NCI-H526 (cell line): ENCODE data around the gene SLC4A2.
A peak's percentile ranks its signal among the peaks of the same experiment; 100 is the strongest.

ENCODE experiments used
- DNase-seq, 2 experiments: peaks; one replicate each; lab custom pipeline; 2025; lab: John Stamatoyannopoulos, UW

The SLC4A2 gene

DNA sequence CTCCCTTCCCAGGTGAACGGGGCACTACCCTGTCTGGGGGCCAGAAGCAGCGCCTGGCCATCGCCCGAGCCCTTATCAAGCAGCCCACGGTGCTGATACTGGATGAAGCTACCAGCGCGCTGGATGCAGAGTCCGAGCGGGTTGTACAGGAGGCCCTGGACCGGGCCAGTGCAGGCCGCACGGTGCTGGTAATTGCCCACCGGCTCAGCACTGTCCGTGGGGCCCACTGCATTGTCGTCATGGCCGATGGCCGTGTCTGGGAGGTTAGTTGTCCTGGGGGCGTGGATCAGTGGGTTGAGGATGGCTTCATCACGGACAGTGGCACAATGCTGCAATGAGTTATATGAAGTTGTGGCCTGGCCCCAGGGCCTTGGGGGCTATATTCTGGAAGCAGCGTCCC lies 15.4 kb upstream of the SLC4A2 start:
- no peak for DNase-seq

DNA sequence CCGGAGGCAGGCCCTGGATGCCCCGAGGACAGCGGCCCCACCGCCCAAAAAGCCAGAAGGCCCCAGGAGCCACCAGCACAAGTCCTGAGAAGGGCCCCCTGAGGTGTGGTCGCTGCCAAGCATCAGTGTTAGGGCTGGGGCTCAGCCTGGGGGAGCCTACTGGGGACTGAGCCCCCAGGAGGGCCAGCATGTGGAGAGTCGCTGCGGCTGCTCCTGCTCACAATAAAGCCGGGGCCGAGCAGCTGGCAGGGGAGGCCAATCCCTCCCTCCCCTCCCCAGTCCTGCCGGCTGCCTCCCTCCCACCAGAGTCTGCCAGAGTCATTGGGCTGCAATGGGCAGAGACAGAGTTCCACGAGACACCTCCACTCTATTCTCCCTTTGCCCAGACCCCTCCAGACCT lies 14.1 kb upstream of the SLC4A2 start:
- no peak for DNase-seq

DNA sequence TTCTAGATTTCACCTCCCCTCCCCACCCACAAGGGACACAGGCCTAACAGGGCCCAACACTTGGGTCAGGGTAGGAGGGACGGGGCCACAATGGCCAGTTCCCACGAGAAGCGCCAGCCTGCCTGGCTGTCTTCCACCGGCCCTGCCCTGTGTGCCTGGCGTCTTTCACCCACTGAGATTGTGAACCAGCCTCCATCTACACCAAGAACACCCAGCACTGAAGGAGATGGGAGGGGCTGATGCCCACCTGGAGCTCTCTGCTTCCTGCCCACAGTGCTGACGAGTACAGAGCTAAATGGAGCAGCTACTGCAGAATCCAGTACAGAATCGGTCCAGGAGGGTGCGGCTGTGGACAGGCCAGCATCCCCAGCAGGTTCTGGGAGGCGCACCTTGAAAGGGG lies 13.4 kb upstream of the SLC4A2 start:
- no peak for DNase-seq

DNA sequence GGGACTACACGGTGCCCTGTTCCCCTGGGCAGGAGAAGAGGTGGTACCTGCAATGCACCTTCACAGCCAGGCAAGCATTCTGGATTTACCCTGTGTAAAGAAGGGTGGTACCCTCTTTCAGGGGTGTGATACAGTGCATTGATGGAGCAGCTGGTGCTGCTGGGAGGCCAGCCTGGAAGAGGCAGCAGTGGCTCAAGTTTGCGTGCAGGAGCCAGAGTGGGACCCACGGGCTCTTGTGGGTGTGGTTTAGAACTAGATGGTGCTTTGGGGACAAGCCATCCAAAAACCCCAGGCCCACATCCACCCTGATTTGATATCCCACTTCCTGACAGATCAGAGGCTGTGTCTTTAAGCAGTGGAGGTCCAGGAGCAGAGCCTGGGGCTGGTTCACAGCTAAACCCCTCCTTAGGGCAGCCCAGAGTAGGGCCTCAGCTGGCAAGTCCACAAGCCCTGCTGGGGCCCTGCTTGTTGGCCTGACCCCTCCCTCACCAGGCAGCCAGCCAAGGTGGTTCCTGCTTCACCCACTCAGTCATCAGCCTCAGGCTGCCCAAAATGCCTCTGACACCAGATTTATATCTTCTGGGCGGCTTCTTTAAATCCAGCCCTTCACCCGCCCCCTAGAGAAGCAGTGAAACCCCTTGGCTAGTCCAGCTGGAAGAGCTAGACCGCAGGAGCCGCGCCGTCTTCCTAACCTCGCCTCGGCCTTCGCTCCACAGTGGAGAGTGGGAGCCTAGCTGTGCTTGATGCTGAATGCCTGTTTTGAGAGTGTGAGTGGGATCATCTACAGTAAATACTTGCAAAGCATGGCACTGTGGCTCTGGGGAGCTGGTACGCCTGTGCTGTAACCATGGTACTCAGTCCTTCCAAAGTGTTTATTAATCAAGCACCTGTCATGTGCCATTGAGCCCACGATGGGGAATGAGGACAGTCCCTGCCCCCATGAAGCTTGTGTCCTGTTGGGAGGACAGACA lies 12.5 kb upstream of the SLC4A2 start:
- DNase-seq: no peak

DNA sequence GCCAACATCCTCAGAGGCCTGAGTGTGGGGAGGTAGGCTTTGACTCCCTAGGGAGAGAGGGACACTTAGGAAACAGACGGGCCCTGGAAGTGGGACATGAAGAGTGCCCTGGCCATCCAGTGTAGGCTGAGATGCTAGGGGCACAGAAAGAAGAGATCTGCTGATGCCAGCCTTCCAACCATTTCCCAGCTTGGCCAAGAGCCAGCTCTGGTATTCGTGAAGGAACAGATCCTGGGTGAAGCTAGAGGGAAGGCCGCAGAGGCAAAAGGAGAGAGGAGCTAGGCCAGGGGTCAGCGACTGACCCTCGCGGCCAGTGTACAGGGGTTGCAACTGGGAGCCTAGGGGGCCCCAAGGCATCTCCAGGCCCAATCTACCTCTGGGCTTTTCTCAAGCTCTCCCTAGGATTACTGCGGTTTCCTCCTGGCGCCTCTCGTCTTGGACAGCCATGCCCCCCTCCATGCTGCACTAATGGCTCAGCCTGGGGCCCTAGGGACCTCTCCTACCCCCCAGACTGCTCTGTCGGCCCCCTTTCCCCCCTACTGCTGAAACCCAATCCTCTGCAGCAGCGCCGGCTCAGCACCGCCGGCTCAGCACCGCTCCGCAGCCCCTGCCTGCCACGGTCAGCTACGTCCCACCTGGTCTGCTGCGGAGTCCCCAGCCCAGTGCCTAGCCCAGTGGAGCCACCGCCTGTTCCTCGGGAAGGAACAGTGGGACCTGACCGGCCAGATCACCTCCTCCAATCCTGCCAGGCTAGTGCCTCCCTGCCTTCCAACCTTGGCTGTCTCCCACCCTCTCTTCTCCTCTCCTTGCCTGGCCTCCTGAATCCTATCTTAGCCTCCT lies 11.2 kb upstream of the SLC4A2 start, which contains the start of gene ASIC3:
Gene ASIC3, plus strand, starts transcription at position 556 of the 840 bp plus-strand sequence. CDS start 355 bp downstream, outside the sequence.
- DNase-seq: no peak

DNA sequence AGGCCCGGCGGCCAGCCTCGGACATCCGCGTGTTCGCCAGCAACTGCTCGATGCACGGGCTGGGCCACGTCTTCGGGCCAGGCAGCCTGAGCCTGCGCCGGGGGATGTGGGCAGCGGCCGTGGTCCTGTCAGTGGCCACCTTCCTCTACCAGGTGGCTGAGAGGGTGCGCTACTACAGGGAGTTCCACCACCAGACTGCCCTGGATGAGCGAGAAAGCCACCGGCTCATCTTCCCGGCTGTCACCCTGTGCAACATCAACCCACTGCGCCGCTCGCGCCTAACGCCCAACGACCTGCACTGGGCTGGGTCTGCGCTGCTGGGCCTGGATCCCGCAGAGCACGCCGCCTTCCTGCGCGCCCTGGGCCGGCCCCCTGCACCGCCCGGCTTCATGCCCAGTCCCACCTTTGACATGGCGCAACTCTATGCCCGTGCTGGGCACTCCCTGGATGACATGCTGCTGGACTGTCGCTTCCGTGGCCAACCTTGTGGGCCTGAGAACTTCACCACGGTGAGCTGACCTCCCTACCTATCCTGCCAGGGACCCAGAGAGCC lies 10.4 kb upstream of the SLC4A2 start:
- DNase-seq: peak in 1 of 2 experiments; percentile 37

DNA sequence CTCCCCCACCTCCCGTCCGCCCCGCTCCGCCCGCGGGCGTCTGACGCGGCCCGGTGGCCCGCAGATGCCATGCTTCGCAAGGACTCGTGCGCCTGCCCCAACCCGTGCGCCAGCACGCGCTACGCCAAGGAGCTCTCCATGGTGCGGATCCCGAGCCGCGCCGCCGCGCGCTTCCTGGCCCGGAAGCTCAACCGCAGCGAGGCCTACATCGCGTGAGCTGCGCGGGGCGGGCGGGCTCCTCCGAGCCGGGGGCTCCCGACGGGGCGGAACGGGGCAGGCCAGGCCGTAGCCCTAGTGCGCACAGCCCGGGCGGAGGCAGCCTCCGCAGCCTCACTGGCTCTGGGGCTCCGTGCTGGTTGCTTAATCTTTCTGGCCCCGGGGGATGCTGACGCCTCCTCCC lies 8.3 kb upstream of the SLC4A2 start:
- DNase-seq: peak in 1 of 2 experiments; percentile 33

DNA sequence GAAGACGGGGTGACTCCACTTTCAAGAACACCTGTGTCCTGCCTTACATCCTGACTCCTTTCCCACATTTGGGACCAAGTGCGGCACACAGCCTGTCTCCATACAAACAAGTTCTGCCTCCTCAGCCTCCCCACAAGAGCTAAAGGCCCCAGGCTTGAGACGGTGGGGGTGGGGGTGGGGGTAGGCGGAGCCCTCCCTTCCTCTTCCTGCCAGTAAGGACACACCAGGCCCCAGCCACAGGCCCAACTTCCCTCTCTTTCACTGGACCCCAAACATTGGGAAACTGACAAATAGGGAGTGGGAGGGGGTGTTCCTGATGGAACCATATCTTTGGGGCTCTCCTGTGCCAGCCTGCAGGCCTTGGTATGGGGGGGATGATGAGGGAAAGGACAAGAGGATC lies 6.3 kb upstream of the SLC4A2 start:
- no peak for DNase-seq

DNA sequence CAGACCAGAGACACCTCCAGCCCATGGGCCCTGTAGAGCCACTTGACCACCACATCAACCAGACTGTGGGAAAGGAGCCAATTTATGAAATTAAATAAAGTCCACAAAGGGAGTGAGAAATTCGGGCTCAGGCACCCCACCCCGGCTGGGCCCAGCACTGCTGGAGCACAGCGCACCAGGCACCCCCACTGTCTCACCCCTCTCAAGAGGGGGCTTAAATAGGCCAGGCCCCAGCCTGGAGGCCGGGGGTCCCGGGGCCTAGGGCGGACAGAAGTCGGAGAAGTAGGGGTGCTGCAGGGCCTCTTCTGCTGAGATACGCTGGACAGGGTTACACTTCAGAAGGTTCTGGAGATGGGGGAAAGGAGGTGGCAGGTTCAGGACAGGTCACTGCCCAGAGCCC lies 5.6 kb upstream of the SLC4A2 start:
- no peak for DNase-seq

DNA sequence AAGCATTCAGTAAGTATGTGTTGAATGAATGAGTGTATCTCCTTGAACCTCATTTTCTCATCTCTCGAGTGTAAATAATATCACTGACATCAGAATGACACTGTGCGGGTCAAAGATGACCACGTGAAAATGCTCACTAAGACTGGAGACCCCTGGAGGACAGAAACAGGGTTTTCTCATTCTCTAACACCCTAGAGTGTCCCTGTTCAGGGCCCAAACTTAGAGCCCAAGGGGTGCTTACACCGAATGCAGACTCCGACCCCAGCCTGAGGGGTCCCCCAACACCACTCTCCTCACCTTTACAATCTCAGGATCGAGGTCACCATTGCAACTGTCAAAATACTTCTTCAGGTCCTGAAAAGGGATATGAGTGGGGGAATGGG lies 3.1 kb upstream of the SLC4A2 start:
- no peak for DNase-seq

DNA sequence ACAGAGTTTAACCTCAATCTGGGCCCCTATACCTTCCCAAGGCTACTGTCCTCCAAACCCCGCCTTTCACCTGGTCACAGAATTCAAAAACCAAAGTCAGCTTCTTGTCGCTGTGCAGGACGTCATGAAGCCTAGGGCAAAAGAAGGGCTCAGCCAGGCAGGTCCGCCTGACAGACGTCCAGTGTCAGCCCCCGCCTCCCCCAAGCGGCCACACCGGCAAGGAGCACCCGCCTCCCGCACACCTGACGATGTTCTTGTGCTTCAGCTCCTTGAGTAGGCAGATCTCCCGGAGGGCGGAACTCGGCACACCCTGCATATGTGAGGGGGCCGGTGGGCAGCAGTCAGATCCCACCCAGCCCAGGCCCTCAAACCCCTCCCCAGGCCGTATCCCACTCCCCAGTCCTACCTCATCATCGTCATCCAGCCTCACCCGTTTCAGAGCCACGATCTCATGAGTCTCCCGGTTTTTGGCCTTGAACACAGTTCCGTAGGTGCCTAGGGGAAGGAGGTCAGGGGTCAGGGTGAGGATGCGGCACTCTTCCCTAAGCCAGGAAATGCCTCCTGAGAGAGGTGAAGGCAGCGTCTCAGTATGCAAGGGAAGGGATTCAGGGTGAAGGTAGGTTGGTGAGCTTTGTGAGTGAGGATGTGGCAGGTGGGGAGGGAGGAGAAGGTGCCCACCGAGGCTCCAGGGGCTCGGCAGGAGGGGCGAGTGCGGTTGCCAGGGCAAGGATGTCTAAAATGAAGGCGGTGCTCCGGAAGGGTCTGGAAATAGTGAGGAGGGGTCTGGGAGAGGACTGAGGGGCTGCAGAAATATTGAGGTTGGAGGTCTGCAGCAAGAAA lies 2.5 kb upstream of the SLC4A2 start:
- DNase-seq: no peak

DNA sequence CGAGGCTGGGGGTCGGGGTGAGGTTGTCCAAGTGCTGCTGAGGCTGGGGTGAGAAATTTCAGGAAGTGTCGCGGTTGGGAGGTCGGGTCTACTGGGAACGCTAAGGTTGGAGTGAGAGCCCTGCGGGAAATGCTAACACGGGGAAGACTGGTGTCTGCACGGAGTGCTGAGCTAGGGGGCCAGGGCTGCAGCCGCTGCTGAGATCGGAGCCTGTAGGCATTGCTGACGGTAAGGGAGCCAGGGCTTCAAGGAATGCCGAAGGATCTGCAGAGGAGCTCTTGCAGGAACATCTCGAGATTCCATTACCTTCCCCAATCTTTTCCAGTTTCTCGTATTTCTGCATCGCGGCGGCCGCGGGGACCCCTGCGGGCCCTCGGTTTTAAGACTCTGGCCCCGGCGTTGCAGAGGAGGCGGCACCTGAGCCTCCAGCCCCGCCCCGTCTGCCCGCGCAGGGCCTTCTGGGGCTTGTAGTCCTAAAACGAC lies 1.8 kb upstream of the SLC4A2 start, which contains the start of gene CDK5:
Gene CDK5, minus strand, starts transcription at position 392 of the 483 bp plus-strand sequence. Its CDS starts 49 bp downstream, at position 343.
- peak in 1 of 2 experiments; percentile 89 for DNase-seq

DNA sequence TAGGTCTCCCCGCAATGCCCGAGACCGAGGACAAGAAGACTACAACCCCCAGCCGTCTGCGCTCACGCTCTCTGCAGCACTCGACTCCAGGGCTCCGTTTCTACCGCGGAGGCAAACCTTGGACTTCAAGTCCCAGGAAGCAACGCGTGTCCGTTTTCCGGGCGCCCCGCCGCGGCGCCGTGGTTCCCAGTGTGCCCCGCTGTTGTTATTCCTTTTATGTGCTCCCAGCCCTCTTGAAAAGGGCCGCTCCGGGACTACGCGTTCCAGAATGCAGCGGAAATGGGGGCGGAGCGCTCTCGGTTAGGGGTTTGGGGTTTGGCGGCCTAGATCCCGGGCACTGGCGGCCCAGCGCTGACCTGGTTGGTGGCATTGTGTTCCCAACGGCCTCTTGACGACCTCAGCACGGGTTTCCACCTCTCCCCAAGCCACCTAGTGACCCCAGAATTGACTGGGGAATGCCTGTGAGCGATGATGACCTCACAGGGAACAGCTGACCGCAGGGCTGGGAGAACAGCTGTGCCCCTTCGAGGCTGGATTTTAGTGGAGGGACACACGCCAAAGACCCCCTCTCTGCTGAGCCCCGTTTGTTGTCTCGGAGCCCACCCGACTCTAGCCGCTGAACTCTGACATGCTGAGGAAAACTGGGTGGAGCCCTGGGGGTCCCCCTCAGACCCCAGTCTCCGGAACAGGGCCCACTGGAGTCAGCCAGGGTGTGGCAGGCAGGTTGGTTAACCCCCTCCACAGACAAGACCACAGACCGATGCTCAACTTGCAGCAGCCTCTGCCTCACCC lies 1.2 kb upstream of the SLC4A2 start:
- peak; percentile 100 for DNase-seq

DNA sequence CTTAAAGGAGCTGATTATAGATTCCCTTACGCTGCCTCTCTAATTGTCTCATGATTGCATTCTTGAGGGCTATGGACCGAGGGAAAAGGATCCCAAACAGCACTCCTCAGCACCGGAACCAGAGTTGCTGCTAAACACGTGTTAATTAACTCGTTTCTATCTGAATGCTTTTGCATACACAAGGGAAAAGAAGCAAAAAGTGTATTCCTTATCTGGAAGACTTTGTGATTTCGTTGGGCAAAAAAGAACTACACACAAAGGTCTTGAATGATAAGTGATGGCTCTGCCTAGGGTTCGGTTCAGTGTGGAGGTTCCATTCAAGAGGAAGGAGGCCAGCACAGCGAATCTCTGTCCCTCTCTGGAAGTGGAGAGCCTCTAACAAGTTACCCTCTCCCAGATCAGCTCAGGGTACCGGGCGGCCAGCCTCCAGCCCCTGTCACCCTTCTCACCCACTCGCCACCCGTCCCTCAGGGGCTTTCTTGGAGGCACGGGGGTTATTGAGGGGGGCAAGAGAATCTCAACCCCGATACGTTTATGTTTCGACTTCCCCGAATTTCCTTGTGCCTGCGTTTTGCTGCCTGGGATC lies 515 bp upstream of the SLC4A2 start:
- DNase-seq: peak in 1 of 2 experiments; percentile 58

DNA sequence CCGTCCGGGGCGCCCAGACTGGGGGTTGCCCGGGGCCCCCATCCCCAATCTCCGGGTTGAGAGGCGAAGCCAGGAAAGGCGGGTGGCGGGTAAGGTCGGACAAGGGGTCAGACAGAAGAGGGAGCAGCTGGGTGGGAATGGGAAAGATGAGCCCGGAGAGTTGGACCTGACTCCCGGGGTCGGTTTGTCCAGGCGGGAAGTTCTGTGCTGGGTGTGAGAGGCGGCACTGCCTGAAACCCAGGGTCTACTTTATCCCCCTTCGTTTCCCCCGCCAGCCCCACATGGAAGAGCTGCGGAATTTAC lies 675 bp downstream of the SLC4A2 start:
- DNase-seq: peak; percentile 60 to 83

DNA sequence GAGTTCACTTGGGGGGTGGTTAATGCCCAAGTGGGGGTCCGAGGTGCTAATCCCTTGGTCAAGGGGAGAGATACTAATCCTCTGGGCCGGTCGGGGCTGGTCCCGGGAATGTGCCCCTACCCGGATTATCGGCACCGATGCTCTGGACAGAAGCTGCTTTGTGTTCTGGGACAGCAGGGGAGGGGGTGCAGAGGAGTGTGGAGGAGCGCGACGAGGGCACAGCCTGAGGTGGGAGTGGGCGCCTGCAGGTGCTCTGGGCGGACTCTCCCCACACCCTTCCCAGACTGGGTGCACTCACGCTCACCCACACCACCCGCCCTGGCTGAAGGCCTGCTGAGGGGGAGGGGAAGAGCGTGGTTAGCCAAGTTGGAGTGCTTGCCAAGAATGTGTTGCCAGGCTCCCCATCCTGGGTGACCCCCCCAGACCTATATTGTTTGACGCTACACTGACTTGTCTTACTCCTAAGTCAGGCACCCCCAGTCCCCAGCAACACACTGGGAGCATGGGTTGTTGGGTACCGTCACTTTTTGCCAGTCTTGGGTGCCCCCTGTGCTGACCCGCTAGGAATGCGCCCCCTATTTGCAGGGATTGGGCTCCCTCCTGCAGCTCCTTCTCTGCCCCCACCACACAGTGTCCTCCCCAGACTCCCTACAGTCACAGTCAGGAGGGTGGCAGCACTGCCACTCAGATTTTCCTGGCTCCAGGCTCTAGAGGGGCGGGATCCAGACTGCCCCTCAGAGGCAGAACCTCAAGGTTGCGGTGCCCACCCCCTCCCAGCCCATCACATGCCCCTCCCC lies 1.2 kb downstream of the SLC4A2 start:
- peak; percentile 72 to 88 for DNase-seq

DNA sequence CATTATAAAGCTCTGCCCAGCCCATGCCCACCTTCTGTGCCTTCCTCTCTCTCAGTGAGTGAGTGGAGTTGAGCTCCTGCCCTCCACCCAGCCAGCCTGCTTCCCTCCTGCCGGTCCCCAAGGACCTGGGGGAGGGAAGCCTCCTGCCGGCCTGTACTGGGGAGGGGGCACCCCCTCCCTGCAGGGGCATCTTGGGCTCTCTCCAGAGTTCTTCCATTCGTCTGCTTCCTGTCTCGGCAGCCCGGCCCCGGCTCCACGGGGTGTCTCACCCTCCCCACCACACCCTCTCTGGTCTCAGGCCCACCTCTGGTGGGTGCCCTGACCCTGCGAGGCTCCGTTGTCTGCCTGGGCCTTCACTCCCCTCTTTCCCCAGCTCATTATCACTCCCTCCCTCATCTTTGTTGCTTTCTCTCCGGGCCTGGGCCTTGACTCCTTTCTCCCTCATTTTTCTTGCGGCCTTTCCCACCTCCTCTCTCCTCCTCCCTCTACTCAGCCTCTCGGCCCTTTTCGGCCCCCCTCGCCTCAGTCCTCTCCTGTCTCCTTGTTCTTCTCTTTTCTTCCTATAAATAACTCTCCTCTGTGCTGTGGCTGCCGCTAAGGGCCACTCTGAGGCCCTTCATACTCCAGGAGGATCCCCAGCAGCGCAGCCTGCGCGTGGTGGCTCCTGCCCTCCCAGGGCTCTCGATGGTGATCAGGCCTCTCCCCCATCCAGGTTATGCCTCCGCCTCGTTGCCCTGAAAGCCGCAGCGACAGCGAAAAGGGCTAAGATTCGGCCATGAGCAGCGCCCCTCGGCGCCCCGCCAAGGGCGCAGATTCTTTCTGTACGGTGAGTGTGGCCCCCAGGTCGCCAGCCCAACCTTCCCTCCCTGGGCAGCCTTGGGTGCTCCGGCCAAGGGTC lies 2.1 kb downstream of the SLC4A2 start:
- DNase-seq: no peak

DNA sequence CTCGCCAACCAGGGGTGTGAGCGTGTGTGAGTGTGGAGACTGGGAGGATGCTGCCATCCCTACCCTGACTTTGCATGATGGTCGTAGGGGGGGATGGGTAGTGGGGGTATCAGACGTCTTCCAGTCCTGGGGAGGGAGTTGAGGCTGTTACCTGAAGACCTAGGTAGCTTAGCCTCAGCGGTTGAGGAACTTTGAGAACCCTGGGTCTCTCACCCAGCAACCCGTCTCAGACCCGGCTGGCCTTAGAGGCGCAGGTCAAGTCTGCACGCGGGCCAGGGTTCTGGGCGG lies 2.7 kb downstream of the SLC4A2 start:
- no peak for DNase-seq
